ENCODE results near the gene SLC9A9. TPM values are rescaled to one million over a fixed set of nuclear protein-coding genes. Genes with fewer than 3 reads are reported as not detected.

The SLC9A9 gene
- total and polyA plus RNA-seq, 2 of the 8 experiments (the other 6 are each of a cell fraction or from before 2014, with no cell fraction given), result 0.48 to 1.1 TPM

DNA sequence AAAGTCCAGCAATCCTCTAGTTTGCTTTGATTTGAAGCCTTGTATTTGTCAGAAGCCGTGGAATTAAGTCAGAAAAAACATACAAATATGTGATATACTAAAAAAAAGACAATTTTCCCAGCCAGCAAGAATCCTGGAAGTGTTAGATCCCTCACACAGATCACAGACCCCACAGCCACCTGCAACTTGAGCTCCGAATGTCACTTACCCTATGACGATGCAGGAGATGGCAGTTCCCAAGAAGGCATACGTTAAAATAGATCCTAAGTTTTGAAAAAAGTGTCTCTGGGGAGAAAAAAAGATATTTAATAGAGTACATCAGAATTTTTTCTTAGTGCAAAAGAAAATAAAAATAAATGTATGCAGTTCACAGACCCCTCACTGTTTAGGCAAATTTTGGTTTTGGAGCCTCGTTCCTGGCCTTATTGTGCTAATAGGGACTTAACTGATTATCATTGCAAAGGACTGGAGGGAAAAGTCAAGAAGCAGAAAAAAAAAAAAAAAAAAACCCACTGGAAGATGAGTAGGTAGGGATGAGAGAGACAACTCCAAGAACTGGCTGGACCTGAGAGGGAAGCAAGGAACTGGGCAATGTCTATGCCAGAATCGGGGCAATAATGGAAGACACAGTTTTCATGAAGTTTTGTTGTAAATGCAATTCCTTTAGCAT is 53.3 kb downstream of the SLC9A9 start (continued):
- TF ChIP-seq SP4 (IDR thresholded peaks at IDR 0.05; ENCODE audit: low read length) (no peak), SUZ12 (IDR thresholded peaks at IDR 0.05; ENCODE audit: low read length) (no peak), POU5F1 (IDR thresholded peaks at IDR 0.05; ENCODE audit: low read depth, low read length) (no peak), CHD7 (IDR thresholded peaks at IDR 0.05; ENCODE audit: insufficient replicate concordance, low read length) (no peak)
